OCI-LY1 (cell line): ENCODE data around the gene IRX1.

ENCODE experiments used
- H2AFZ ChIP-seq: fragments of 200-600 bp; sonication (generic), shearing (Covaris generic); 2 replicates; pipeline ENCODE4 v1.6.0; 2014; ENCODE audit warnings: antibody characterized with exemption, mild to moderate bottlenecking, low read length
- H3F3A ChIP-seq: fragments of 200-600 bp; sonication (generic), shearing (Covaris generic); 2 replicates; pipeline ENCODE4 v1.6.0; 2014; ENCODE audit warnings: mild to moderate bottlenecking, antibody characterized with exemption, low read length, moderate library complexity; ENCODE audit not compliant: insufficient read depth
- H3K27ac ChIP-seq: fragments of 200-600 bp; sonication (generic); 2 replicates; pipeline ENCODE4 v1.5.1; 2014; ENCODE audit warnings: low read length, mixed run types, mild to moderate bottlenecking, low read depth; ENCODE audit not compliant: poor library complexity, severe bottlenecking
- H3K27me3 ChIP-seq: fragments of 200-600 bp; sonication (generic); 2 replicates; pipeline ENCODE4 v1.6.0; 2014; ENCODE audit warnings: antibody characterized with exemption, mild to moderate bottlenecking, low read length, moderate library complexity; ENCODE audit not compliant: insufficient read depth
- H3K36me3 ChIP-seq: fragments of 200-600 bp; sonication (generic); 2 replicates; pipeline ENCODE4 v1.6.1; 2014; ENCODE audit warnings: mild to moderate bottlenecking, antibody characterized with exemption, low read length, moderate library complexity, mixed read lengths; ENCODE audit not compliant: insufficient read depth
- H3K4me1 ChIP-seq: fragments of 200-600 bp; sonication (generic); 2 replicates; pipeline ENCODE4 v1.5.1; 2014; ENCODE audit warnings: mild to moderate bottlenecking, low read length, moderate library complexity; ENCODE audit not compliant: insufficient read depth, severe bottlenecking
- H3K4me2 ChIP-seq: fragments of 200-600 bp; sonication (generic), shearing (Covaris generic); 2 replicates; pipeline ENCODE4 v1.6.1; 2014; ENCODE audit warnings: low read length
- H3K4me3 ChIP-seq: fragments of 200-600 bp; sonication (generic); 2 replicates; pipeline ENCODE4 v1.5.1; 2014; ENCODE audit warnings: low read length, low read depth, mild to moderate bottlenecking, mixed read lengths; ENCODE audit not compliant: poor library complexity, severe bottlenecking
- H3K79me2 ChIP-seq: fragments of 200-600 bp; shearing (Covaris generic); 2 replicates; pipeline ENCODE4 v1.6.1; 2016; ENCODE audit warnings: mixed run types, low read length, mixed read lengths; ENCODE audit not compliant: insufficient read depth
- H3K9ac ChIP-seq: fragments of 200-600 bp; sonication (generic), shearing (Covaris generic); 2 replicates; pipeline ENCODE4 v1.6.1; 2014; ENCODE audit warnings: mild to moderate bottlenecking, low read length, mixed read lengths
- H3K9me2 ChIP-seq: fragments of 200-600 bp; sonication (generic), shearing (Covaris generic); 2 replicates; pipeline ENCODE4 v1.6.1; 2014; ENCODE audit warnings: low read depth, mild to moderate bottlenecking, low read length, mixed read lengths
- H3K9me3 ChIP-seq: fragments of 200-600 bp; shearing (Covaris generic); 2 replicates; pipeline ENCODE4 v1.6.1; 2014; ENCODE audit warnings: low read length, mixed read lengths
- H4K20me1 ChIP-seq: fragments of 200-600 bp; sonication (generic), shearing (Covaris generic); 2 replicates; pipeline ENCODE4 v1.6.0; 2016; ENCODE audit warnings: mild to moderate bottlenecking, low read length; ENCODE audit not compliant: insufficient read depth
- EZH2 ChIP-seq: fragments of 200-600 bp; sonication (generic), shearing (Covaris generic); IDR thresholded peaks from 2 replicates; pipeline ENCODE4 v1.8.0; 2017; ENCODE audit warnings: borderline replicate concordance, mixed run types, mild to moderate bottlenecking, antibody characterized with exemption, low read length, moderate library complexity, mixed read lengths
- TF ChIP-seq, protein P1 (sequence below): fragments of 200-600 bp; sonication (generic), shearing (Covaris generic); IDR thresholded peaks from 2 replicates; pipeline ENCODE4 v1.5.1; 2017; ENCODE audit warnings: mild to moderate bottlenecking, antibody characterized with exemption, low read length, moderate library complexity, mixed read lengths

Gene IRX1

DNA sequence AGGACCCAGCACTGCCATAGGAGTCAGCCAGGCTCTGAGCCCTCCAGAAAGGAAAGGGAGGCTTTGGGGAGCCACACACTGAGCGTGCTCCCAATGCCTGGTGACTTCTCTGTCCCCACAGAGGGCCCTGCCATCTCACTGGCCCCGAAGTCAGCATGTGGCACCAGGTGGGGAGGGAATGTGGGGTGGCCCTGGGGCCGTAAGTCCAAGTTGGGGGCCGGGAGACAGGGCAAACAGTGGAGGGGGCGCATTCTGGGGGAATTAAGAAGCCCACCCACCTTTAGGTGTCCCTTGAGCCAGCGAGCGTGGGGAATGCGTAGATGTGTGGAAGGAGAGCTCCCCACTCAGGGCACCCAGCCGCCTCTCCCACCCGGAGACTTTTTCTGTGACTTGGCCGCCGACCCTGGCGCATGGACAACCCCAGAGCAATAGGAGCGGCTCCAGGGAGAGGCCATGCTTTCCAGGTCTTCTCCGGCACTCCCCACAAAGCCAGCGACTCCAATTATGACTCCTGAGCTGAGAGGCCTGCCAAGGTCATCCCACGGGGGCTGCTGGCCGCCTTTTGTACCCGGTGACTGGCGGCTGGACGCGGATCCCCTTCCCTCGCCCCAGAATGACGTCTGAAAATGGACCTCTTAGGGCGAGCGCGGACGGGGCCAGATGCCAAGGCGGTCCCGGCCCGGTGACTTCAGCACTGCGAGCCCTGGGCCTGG, 9.8 kb downstream of the IRX1 start:
- Histone ChIP-seq H3K27ac (no peak overlapping the region), H3K9me2 (no peaks in the 10 kb centered on the region), H3K4me3 (no peak overlapping the region), H3K4me1 (no peaks in the 10 kb centered on the region), H3F3A (no peaks in the 10 kb centered on the region), H3K9me3 (no peaks in the 10 kb centered on the region), H2AFZ (no peak overlapping the region), H3K4me2 (no peak overlapping the region), H3K9ac (no peak overlapping the region), H3K27me3 (no peaks in the 10 kb centered on the region; the same call in 1 of the 2 replicates), H3K36me3 (no peaks in the 10 kb centered on the region), H3K79me2 (no peaks in the 10 kb centered on the region), H4K20me1 (no peaks in the 10 kb centered on the region)
- TF ChIP-seq, protein P1, sequence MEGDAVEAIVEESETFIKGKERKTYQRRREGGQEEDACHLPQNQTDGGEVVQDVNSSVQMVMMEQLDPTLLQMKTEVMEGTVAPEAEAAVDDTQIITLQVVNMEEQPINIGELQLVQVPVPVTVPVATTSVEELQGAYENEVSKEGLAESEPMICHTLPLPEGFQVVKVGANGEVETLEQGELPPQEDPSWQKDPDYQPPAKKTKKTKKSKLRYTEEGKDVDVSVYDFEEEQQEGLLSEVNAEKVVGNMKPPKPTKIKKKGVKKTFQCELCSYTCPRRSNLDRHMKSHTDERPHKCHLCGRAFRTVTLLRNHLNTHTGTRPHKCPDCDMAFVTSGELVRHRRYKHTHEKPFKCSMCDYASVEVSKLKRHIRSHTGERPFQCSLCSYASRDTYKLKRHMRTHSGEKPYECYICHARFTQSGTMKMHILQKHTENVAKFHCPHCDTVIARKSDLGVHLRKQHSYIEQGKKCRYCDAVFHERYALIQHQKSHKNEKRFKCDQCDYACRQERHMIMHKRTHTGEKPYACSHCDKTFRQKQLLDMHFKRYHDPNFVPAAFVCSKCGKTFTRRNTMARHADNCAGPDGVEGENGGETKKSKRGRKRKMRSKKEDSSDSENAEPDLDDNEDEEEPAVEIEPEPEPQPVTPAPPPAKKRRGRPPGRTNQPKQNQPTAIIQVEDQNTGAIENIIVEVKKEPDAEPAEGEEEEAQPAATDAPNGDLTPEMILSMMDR: no peak
- no peak for TF ChIP-seq EZH2

DNA sequence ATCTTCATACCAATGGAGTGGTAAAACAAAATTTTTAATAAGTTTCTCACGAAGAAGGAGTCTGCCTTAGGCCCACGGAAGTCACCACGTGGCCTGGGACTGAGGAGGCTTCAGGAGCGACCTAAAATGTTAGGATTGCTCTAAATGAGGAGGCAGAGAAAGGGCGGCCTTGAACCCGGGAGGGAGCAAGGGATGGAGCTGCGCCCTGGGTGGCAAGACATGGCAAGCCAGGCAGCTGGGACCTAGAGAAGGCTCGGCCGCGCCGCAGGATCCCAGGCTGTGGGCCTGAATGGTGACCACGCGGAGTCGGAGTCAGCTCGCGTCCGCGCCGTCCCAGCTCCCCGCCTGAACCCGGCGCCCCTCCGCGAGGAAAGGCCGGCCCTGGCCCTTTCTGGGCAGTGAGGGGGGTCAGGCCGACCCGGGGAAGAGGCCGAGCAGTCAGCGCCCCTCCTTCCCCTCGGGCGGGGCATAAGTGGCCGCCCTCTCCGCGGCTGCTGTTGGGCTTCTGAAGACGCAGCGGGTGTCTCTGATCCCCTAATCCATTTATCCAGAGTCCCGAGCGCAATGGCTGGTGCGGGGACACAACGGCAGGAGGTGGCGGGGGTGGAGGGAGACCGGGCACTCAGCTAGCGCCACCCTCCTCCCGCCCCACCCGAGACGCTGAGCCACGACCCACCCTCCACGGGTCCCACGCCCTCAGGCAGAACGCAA, 10.6 kb downstream of the IRX1 start:
- H3K36me3 ChIP-seq: no peaks in the 10 kb centered on the region
- H2AFZ ChIP-seq: no peak overlapping the region
- H3K79me2 ChIP-seq: no peaks in the 10 kb centered on the region
- H3K4me3 ChIP-seq: no peak overlapping the region
- no peak for TF ChIP-seq EZH2
- TF ChIP-seq, protein P1: no peak
- H3K27ac ChIP-seq: no peak overlapping the region
- H3K9ac ChIP-seq: no peak overlapping the region
- no peaks in the 10 kb centered on the region for H3K4me1 ChIP-seq
- no peaks in the 10 kb centered on the region for H3K9me2 ChIP-seq
- no peak overlapping the region for H3K4me2 ChIP-seq
- H4K20me1 ChIP-seq: no peaks in the 10 kb centered on the region
- no peaks in the 10 kb centered on the region for H3K9me3 ChIP-seq
- H3F3A ChIP-seq: no peaks in the 10 kb centered on the region
- H3K27me3 ChIP-seq: no peaks in the 10 kb centered on the region; the same call in 1 of the 2 replicates

DNA sequence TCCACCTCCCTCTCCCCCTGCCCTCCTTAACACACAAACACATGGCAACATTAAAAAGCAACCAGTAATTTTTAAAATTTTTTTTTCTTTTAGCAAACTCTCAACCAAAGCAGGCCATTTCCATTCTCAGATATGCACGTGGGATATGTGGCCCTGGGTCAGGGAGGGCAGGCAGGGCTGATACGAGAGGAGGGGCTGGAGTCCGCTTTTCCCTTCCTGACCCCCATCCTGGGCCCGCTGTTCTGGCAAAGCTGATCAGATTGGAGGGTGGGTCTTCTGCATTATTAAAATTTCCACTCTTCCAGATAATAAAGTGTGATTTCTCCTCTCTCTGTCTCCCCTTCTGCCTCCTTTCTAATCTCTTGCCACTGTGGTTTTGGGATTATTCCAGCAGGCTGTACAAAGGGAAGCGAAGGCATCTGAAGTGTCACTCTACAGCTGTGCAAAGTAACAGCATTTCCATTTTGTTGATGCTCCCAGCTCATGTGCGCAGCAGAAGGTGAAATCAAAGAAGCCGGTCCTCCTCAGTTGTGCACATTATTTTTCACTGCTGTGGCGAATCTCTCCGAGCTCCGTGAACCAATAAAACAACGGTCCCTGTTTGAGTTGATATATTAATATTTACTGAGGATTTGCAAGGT, 12.0 kb downstream of the IRX1 start:
- Histone ChIP-seq H4K20me1 (no peaks in the 10 kb centered on the region), H3K4me1 (no peaks in the 10 kb centered on the region), H3K9me2 (no peaks in the 10 kb centered on the region), H3K27me3 (no peaks in the 10 kb centered on the region; the same call in 1 of the 2 replicates), H3K4me2 (no peak overlapping the region), H3K79me2 (no peaks in the 10 kb centered on the region), H2AFZ (no peak overlapping the region), H3K4me3 (no peak overlapping the region), H3K9ac (no peak overlapping the region), H3F3A (no peaks in the 10 kb centered on the region), H3K27ac (no peak overlapping the region), H3K36me3 (no peaks in the 10 kb centered on the region), H3K9me3 (no peaks in the 10 kb centered on the region)
- TF ChIP-seq EZH2: no peak
- TF ChIP-seq, protein P1: no peak
